ENCODE data around the gene ARPC1A. TPM values are rescaled to one million over a fixed set of nuclear protein-coding genes. Genes with fewer than 3 reads are reported as not detected.

ARPC1A gene
- total RNA-seq, 4 donors from 2014 or later: 75.0 to 112 (median 98.3) TPM

- Histone ChIP-seq H3K4me3 (no peak overlapping the region), H3K36me3 (no peaks in the 10 kb centered on the region), H3K9me3 (no peaks in the 10 kb centered on the region), H3K27me3 (no peaks in the 10 kb centered on the region), H3K27ac (no peak overlapping the region), H3K4me1 (no peaks in the 10 kb centered on the region)
- ATAC-seq: no peak
- 67% methylated on average over 4 of the region's 19 CpGs; no CpG with 5 or more reads in 1 of the 2 donors for WGBS, 2 donors (ENCODE audit: low coverage in 1 of 2)
- no peak for TF ChIP-seq CTCF (IDR thresholded peaks at IDR 0.05)
- no peak for TF ChIP-seq POLR2A (IDR thresholded peaks at IDR 0.05)
- no peak for TF ChIP-seq EP300 (IDR thresholded peaks at IDR 0.05)
- no peak for TF ChIP-seq POLR2AphosphoS5 (IDR thresholded peaks at IDR 0.05)
Observed at GRCh38 chr7:99301496-99301895, 24.2 kb upstream of the ARPC1A start.

- H3K9me3 ChIP-seq: peaks cover 0 to 13% (median 0%) of the 10 kb centered on the region in 3 donors
- no peak overlapping the region for H3K27ac ChIP-seq
- H3K4me3 ChIP-seq: no peak overlapping the region
- TF ChIP-seq CTCF (IDR thresholded peaks at IDR 0.05): no peak
- TF ChIP-seq EP300 (IDR thresholded peaks at IDR 0.05): no peak
- TF ChIP-seq POLR2A (IDR thresholded peaks at IDR 0.05): no peak
- TF ChIP-seq POLR2AphosphoS5 (IDR thresholded peaks at IDR 0.05): no peak
- no peaks in the 10 kb centered on the region for H3K27me3 ChIP-seq
- WGBS, 2 donors (ENCODE audit: low coverage in 1 of 2): 82 to 100% methylated on average over 1 to 14 of the region's 16 CpGs
- H3K36me3 ChIP-seq: no peaks in the 10 kb centered on the region
- H3K4me1 ChIP-seq: no peaks in the 10 kb centered on the region
- no peak for ATAC-seq
Observed at GRCh38 chr7:99305473-99306260, 20.0 kb upstream of the ARPC1A start.

GRCh38 chr7:99308461-99309074, 17.1 kb upstream of the ARPC1A start:
- no peak for TF ChIP-seq POLR2AphosphoS5 (IDR thresholded peaks at IDR 0.05)
- Histone ChIP-seq H3K9me3 (peaks cover 0 to 13% (median 0%) of the 10 kb centered on the region in 3 donors), H3K36me3 (no peaks in the 10 kb centered on the region), H3K4me3 (no peak overlapping the region), H3K27me3 (no peaks in the 10 kb centered on the region), H3K27ac (no peak overlapping the region), H3K4me1 (peaks cover 0 to 7% (median 0%) of the 10 kb centered on the region in 3 donors)
- WGBS, 2 donors (ENCODE audit: low coverage in 1 of 2): 81 to 87% methylated on average over 3 to 6 of the region's 7 CpGs
- no peak for ATAC-seq

- Histone ChIP-seq H3K27ac (no peak overlapping the region), H3K4me3 (no peak overlapping the region), H3K4me1 (peaks cover 0 to 7% (median 0%) of the 10 kb centered on the region in 3 donors), H3K36me3 (no peaks in the 10 kb centered on the region), H3K27me3 (no peaks in the 10 kb centered on the region), H3K9me3 (peaks cover 0 to 13% (median 0%) of the 10 kb centered on the region in 3 donors)
- TF ChIP-seq POLR2AphosphoS5 (IDR thresholded peaks at IDR 0.05) (no peak), POLR2A (IDR thresholded peaks at IDR 0.05) (no peak), CTCF (IDR thresholded peaks at IDR 0.05) (no peak), EP300 (IDR thresholded peaks at IDR 0.05) (no peak)
- ATAC-seq: no peak
- WGBS, 2 donors (ENCODE audit: low coverage in 1 of 2): 54 to 93% methylated on average over 6 to 7 of the region's 7 CpGs
Observed at GRCh38 chr7:99309111-99309510, 16.6 kb upstream of the ARPC1A start.

GRCh38 chr7:99310004-99310403, 15.7 kb upstream of the ARPC1A start:
- Histone ChIP-seq H3K4me3 (no peak overlapping the region), H3K36me3 (no peaks in the 10 kb centered on the region), H3K4me1 (peaks cover 0 to 7% (median 0%) of the 10 kb centered on the region in 3 donors), H3K27me3 (no peaks in the 10 kb centered on the region), H3K9me3 (peaks cover 0 to 13% (median 0%) of the 10 kb centered on the region in 3 donors), H3K27ac (no peak overlapping the region)
- TF ChIP-seq POLR2AphosphoS5 (IDR thresholded peaks at IDR 0.05) (no peak), EP300 (IDR thresholded peaks at IDR 0.05) (no peak), CTCF (IDR thresholded peaks at IDR 0.05) (no peak), POLR2A (IDR thresholded peaks at IDR 0.05) (no peak)
- no peak for ATAC-seq
- WGBS, 2 donors (ENCODE audit: low coverage in 1 of 2): 97% methylated on average over 4 of the region's 4 CpGs; no CpG with 5 or more reads in 1 of the 2 donors
